LNCaP clone FGC (cell line): ENCODE measurements around the gene ARHGEF28.

Experiments used
- DNase-seq: peaks from one replicate; pipeline ENCODE4 v3.0.0-alpha.2; 2011; ENCODE audit warnings: low read depth
- H3K4me3 ChIP-seq: 2 replicates; pipeline ENCODE4 v1.5.1; 2011; ENCODE audit warnings: mild to moderate bottlenecking, low read depth, low read length, control low read depth
- CTCF ChIP-seq: IDR thresholded peaks from 2 replicates; pipeline ENCODE4 v1.5.1; 2012; ENCODE audit warnings: mild to moderate bottlenecking; ENCODE audit not compliant: control insufficient read depth, insufficient read depth; ENCODE audit errors: extremely low read depth

ARHGEF28 gene

GRCh38 chr5:73792687-73793320 lies 166.8 kb downstream of the ARHGEF28 start:
- no peak overlapping the region for H3K4me3 ChIP-seq
- peak; percentile 96 for TF ChIP-seq CTCF
- DNase-seq, result no peak

- no peak for DNase-seq
- no peak for TF ChIP-seq CTCF
Observed at GRCh38 chr5:73793911-73794310, 167.9 kb downstream of the ARHGEF28 start.

GRCh38 chr5:73796164-73797131 lies 170.5 kb downstream of the ARHGEF28 start:
- DNase-seq, result no peak
- TF ChIP-seq CTCF, result no peak
- H3K4me3 ChIP-seq, result no peak overlapping the region

More at GRCh38 chr5:73793911-73794310, 167.9 kb downstream of the ARHGEF28 start:
- no peak overlapping the region for H3K4me3 ChIP-seq

GRCh38 chr5:73797132-73797510 lies 171.1 kb downstream of the ARHGEF28 start:
- no peak overlapping the region for H3K4me3 ChIP-seq
- no peak for DNase-seq
- TF ChIP-seq CTCF, result no peak

GRCh38 chr5:73799401-73799972 lies 173.5 kb downstream of the ARHGEF28 start:
- H3K4me3 ChIP-seq, result no peak overlapping the region
- TF ChIP-seq CTCF, result no peak
- no peak for DNase-seq

GRCh38 chr5:73801686-73802085 lies 175.7 kb downstream of the ARHGEF28 start:
- TF ChIP-seq CTCF, result no peak
- no peak overlapping the region for H3K4me3 ChIP-seq
- no peak for DNase-seq
